Esophagus muscularis mucosa (tissue), 4 donors: ENCODE measurements around the gene CARHSP1.

Experiments used
- CTCF ChIP-seq, 3 experiments: fragments of 200-600 bp in 2 of 3; fragments of 450-650 bp in 1 of 3; sonication (generic) in 2 of 3; IDR thresholded peaks; one replicate each; pipeline ENCODE4 v1.5.1; 2017 to 2019; ENCODE audit warnings: antibody characterized with exemption in 3 of 3, mild to moderate bottlenecking in 2 of 3, moderate library complexity in 1 of 3
- EP300 ChIP-seq: sonication (generic); formaldehyde crosslinking; IDR thresholded peaks from one replicate; pipeline ENCODE4 v1.6.1; 2017; ENCODE audit warnings: antibody characterized with exemption
- POLR2A ChIP-seq: fragments of 450-650 bp; IDR thresholded peaks from one replicate; pipeline ENCODE4 v1.6.1; 2017; ENCODE audit warnings: antibody characterized with exemption, moderate library complexity, mild to moderate bottlenecking, low read depth
- POLR2AphosphoS5 ChIP-seq, 2 donors: sonication (generic); formaldehyde crosslinking; IDR thresholded peaks; one replicate each; pipeline ENCODE4 v1.6.1; 2017; ENCODE audit warnings: antibody characterized with exemption in 2 of 2

GRCh38 chr16:8886593-8887430, 18.0 kb upstream of the CARHSP1 start:
- TF ChIP-seq CTCF (IDR thresholded peaks at IDR 0.05): no peak
- no peak for TF ChIP-seq POLR2AphosphoS5 (IDR thresholded peaks at IDR 0.05)
- no peak for TF ChIP-seq POLR2A
- no peak for TF ChIP-seq EP300
